Sigmoid colon (tissue), 4 donors: ENCODE results near the gene ZNF662.

Experiments
- EP300 ChIP-seq, 4 donors: sonication (generic); formaldehyde crosslinking; IDR thresholded peaks; one replicate each; pipeline ENCODE4 v1.6.1; 2017; ENCODE audit warnings: antibody characterized with exemption in 4 of 4
- POLR2A ChIP-seq, 2 donors: fragments of 450-650 bp; IDR thresholded peaks; one replicate each; pipeline ENCODE4 v1.6.1; 2016; ENCODE audit warnings: antibody characterized with exemption in 2 of 2, mild to moderate bottlenecking in 2 of 2, moderate library complexity in 2 of 2
- POLR2AphosphoS5 ChIP-seq, 4 donors: sonication (generic); formaldehyde crosslinking; IDR thresholded peaks; one replicate each; pipeline ENCODE4 v1.6.1; 2017; ENCODE audit warnings: antibody characterized with exemption in 4 of 4
- TF ChIP-seq, protein P1 (sequence below), 4 experiments: fragments of 450-650 bp in 3 of 4; fragments of 200-600 bp in 1 of 4; IDR thresholded peaks; one replicate each; pipeline ENCODE4 v1.5.1; 2016 to 2019; ENCODE audit warnings: antibody characterized with exemption in 4 of 4, mild to moderate bottlenecking in 3 of 4, moderate library complexity in 2 of 4

DNA sequence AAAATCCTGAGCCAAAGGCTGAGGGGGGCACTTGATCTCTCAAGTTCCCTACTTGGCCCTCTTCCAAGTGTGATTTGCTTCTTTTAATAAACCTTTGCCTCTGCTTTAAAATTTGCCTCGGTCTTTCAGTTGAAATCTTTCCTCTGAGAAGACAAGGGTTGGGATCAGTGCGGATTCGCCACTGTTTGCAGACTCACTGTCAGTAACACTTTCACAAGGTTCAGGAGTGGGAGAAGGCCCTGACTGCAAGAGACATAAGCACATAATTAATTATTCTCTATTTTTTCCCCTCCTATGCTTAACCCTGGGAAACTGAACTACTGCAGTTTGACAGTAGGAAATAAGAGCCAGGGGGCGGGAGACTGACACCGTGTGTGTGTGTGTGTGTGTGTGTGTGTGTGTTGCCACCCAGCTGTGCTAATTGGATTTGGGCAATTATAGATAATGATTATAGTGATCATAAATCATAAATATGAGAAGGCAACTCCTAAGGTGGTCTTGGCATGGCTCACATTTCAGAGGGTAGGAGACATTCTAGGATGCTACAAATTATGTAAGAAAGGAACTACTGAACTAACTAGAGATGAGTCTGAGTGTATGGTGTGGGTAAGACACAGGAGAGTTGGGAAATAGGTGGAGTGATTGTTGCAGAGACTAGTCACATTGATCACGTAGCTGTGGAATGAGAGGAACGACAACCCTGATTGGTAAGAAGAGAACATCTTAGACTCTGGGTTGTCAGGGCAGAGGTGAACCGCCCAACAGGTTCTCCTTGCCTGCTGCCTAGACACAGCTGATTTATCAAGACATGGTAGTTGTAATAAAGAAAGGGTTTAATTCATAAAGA, 5.5 kb upstream of the ZNF662 start:
- TF ChIP-seq POLR2A (IDR thresholded peaks at IDR 0.05) (no peak), POLR2AphosphoS5 (IDR thresholded peaks at IDR 0.05) (no peak), EP300 (IDR thresholded peaks at IDR 0.05) (no peak)
- TF ChIP-seq, protein P1, sequence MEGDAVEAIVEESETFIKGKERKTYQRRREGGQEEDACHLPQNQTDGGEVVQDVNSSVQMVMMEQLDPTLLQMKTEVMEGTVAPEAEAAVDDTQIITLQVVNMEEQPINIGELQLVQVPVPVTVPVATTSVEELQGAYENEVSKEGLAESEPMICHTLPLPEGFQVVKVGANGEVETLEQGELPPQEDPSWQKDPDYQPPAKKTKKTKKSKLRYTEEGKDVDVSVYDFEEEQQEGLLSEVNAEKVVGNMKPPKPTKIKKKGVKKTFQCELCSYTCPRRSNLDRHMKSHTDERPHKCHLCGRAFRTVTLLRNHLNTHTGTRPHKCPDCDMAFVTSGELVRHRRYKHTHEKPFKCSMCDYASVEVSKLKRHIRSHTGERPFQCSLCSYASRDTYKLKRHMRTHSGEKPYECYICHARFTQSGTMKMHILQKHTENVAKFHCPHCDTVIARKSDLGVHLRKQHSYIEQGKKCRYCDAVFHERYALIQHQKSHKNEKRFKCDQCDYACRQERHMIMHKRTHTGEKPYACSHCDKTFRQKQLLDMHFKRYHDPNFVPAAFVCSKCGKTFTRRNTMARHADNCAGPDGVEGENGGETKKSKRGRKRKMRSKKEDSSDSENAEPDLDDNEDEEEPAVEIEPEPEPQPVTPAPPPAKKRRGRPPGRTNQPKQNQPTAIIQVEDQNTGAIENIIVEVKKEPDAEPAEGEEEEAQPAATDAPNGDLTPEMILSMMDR (IDR thresholded peaks at IDR 0.05), result no peak
